H1 (cell line): ENCODE data around the gene RHEX. TPM values are rescaled to one million over a fixed set of nuclear protein-coding genes. Genes with fewer than 3 reads are reported as not detected.

ENCODE experiments used
- E2F6 ChIP-seq: IDR thresholded peaks from 2 replicates; pipeline ENCODE4 v1.6.1; 2012; ENCODE audit warnings: inconsistent platforms
- MAFK ChIP-seq: IDR thresholded peaks from 2 replicates; pipeline ENCODE4 v1.6.1; 2012; ENCODE audit warnings: low read depth, mild to moderate bottlenecking, improper control_type of control experiment, low read length
- NRF1 ChIP-seq: IDR thresholded peaks from 2 replicates; pipeline ENCODE4 v1.6.1; 2011; ENCODE audit warnings: mild to moderate bottlenecking, low read depth, low read length, improper control_type of control experiment
- POLR2AphosphoS5 ChIP-seq: IDR thresholded peaks from 2 replicates; pipeline ENCODE4 v1.6.1; 2011; ENCODE audit warnings: low read depth, low read length
- POU5F1 ChIP-seq: IDR thresholded peaks from 2 replicates; pipeline ENCODE4 v1.6.1; 2011; ENCODE audit warnings: low read depth, mild to moderate bottlenecking, low read length, moderate library complexity
- polyA plus RNA-seq, 7 experiments: library from polyadenylated mRNA; depleted of rRNA in 3 of 7; stranded (reverse) in 5 of 7; unstranded in 2 of 7; fragments of >200 nt in 5 of 7; fragments of 200-250 nt in 2 of 7; gene quantifications; 1 replicate in 5 of 7; 2 replicates in 1 of 7; 4 replicates in 1 of 7; pipeline versions ENCODE4 v1.2.1 to v1.2.3, GENCODE V29; 2011 to 2013; ENCODE audit warnings: missing spikeins in 2 of 7, mixed read lengths in 2 of 7
- small RNA-seq: library from polyadenylated mRNA; stranded (forward); fragments of <200 nt; extraction: miRNeasy Mini kit (QIAGEN cat#:217004); gene quantifications from one replicate; pipeline ENCODE3, GENCODE V24; 2013; ENCODE audit not compliant: insufficient read depth
- total RNA-seq: library from RNA; stranded (reverse); fragmentation: NEBNext Ultra II Directional; extraction: Animal tissue kit (Norgen Biotek cat#: 25700); gene quantifications from 2 replicates; pipeline ENCODE4 v1.2.1, GENCODE V29; 2021

RHEX gene
- total and polyA plus RNA-seq, 2 of the 8 experiments (the other 6 are each of a cell fraction or from before 2014, with no cell fraction given) = not detected

DNA sequence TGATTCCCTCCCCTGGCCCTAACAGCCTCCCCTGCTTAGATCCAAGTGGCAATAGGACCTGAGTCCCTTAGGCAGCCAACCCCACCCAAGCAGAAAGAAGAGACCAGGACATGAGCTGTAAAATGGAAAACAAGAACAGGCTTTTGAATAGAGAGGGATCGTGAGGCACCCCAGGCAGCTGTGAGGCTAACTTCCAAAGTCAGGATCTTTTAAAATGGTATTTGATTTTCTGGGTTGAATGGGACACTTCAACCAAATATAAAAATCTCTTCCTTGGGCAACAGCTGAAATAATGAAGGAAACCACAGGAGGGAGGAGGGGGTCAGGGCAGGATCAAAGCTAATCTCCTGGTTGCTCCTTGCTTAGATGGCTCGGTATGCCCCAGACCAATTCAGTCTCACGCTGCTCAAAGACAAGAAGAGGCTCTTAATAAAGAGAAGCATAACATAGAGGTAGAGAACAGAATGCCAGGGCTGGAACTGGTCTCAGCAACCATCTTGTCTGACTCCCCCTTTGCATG is 92.9 kb downstream of the RHEX start (continued):
- no peak for TF ChIP-seq MAFK
- no peak for TF ChIP-seq POLR2AphosphoS5
- no peak for TF ChIP-seq POU5F1
- TF ChIP-seq E2F6 = no peak
- no peak for TF ChIP-seq NRF1

Small RNA genes lying within 50 kb of the gene (small RNA-seq; reads per million reads assigned to genes)
- gene RF00271 = not detected

Other genes with a start within 250 kb of the RHEX start
- gene SLC41A1, start 240.0 kb upstream of the RHEX start, total RNA-seq = 42.3 and 43.2 TPM in 2 replicates
- gene SLC41A1, start 240.0 kb upstream of the RHEX start, polyA plus RNA-seq (2011; rRNA removed) = 34.1 and 41.2 TPM in 2 replicates
- gene PM20D1, start 203.0 kb upstream of the RHEX start, total RNA-seq = not detected in 2 replicates
- gene PM20D1, start 203.0 kb upstream of the RHEX start, polyA plus RNA-seq (2011; rRNA removed) = 0.05 TPM in 1 of 2 replicates, not detected in the other
- not detected in 2 replicates for gene SLC26A9, start 109.7 kb upstream of the RHEX start, total RNA-seq
- 0.03 TPM in 1 of 2 replicates, not detected in the other for gene SLC26A9, start 109.7 kb upstream of the RHEX start, polyA plus RNA-seq (2011; rRNA removed)
- gene RAB7B, start 49.8 kb upstream of the RHEX start, total RNA-seq = not detected in 2 replicates
- 0.05 and 0.06 TPM in 2 replicates for gene RAB7B, start 49.8 kb upstream of the RHEX start, polyA plus RNA-seq (2011; rRNA removed)
- gene CTSE, start 29.3 kb upstream of the RHEX start, total RNA-seq = not detected in 2 replicates
- 0.03 TPM in 1 of 2 replicates, not detected in the other for gene CTSE, start 29.3 kb upstream of the RHEX start, polyA plus RNA-seq (2011; rRNA removed)
- gene AVPR1B, start 64.2 kb downstream of the RHEX start, total RNA-seq = 0.42 and 0.50 TPM in 2 replicates
- 0.29 and 0.44 TPM in 2 replicates for gene AVPR1B, start 64.2 kb downstream of the RHEX start, polyA plus RNA-seq (2011; rRNA removed)
- gene FAM72A, start 149.7 kb downstream of the RHEX start, total RNA-seq = 19.7 and 23.0 TPM in 2 replicates
- 7.7 and 10.7 TPM in 2 replicates for gene FAM72A, start 149.7 kb downstream of the RHEX start, polyA plus RNA-seq (2011; rRNA removed)
- gene SRGAP2, start 150.4 kb downstream of the RHEX start, total RNA-seq = 51.2 and 54.0 TPM in 2 replicates
- 10.8 and 22.2 TPM in 2 replicates for gene SRGAP2, start 150.4 kb downstream of the RHEX start, polyA plus RNA-seq (2011; rRNA removed)